ENCODE data around the gene NUDT6.

GRCh38 chr4:122898370-122899150 lies 23.8 kb downstream of the NUDT6 start:
- TF ChIP-seq CTCF (IDR thresholded peaks at IDR 0.05) (no peak), POLR2AphosphoS5 (IDR thresholded peaks at IDR 0.05) (peak; percentile 83)
